ENCODE measurements around the gene MLLT3.

MLLT3 gene

DNA sequence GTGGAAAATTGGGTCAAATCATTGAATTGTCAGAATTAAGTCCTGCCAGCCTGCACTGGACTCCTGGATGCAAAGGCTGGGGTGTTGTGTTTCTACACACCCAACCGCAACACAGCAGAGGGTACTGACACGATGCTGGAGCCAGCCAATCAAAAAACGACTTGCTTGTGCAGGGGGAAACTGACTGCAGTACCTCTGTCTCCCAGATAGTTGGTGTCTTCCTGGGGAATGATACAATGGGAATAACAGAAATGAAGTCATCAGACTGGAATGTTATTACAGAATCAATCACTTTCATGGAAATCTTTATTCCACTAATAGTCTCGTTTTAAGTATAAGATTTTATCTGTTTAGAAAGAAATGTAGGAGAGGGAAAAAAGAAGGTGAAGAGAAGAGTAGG is 330.3 kb downstream of the MLLT3 start:
- no peak overlapping the region for H3K4me3 ChIP-seq (ENCODE audit: low read depth, low read length)
- TF ChIP-seq CTCF (IDR thresholded peaks at IDR 0.05; ENCODE audit: borderline replicate concordance, insufficient read depth, low read depth, low read length), result no peak
